BJ (cell line): Measurements from ENCODE around the gene SYDE1. TPM values are rescaled to one million over a fixed set of nuclear protein-coding genes. Genes with fewer than 3 reads are reported as not detected.

Experiments used
- CTCF ChIA-PET: fragments of 350-600 bp; formaldehyde crosslinking; extraction: SDS; loops from one replicate; lab custom pipeline; 2021; ENCODE audit warnings: antibody characterized with exemption, inconsistent platforms; lab: Yijun Ruan, JAX
- POLR2A ChIA-PET: fragments of 300-600 bp; sonication (Branson Sonifier 250); formaldehyde crosslinking; extraction: SDS; loops from one replicate; lab custom pipeline; 2021; ENCODE audit warnings: antibody characterized with exemption; lab: Charles Lee
- DNase-seq: peaks from one replicate; pipeline ENCODE4 v3.0.0-alpha.2; 2011; ENCODE audit warnings: low read depth
- H3K27me3 ChIP-seq: 2 replicates; pipeline ENCODE4 v1.6.0; 2011; ENCODE audit warnings: low read length; ENCODE audit not compliant: control insufficient read depth, insufficient read depth
- H3K36me3 ChIP-seq: 2 replicates; pipeline ENCODE4 v1.5.1; 2011; ENCODE audit warnings: low read length; ENCODE audit not compliant: control insufficient read depth, insufficient read depth
- H3K4me3 ChIP-seq: 2 replicates; pipeline ENCODE4 v1.5.1; 2011; ENCODE audit warnings: low read depth, mild to moderate bottlenecking, control low read depth, low read length
- polyA plus RNA-seq: library from polyadenylated mRNA; depleted of rRNA; stranded (reverse); fragments of >200 nt; gene quantifications from 2 replicates; pipeline ENCODE4 v1.2.3, GENCODE V29; 2011
- TF ChIP-seq, protein P1 (sequence below): IDR thresholded peaks from 2 replicates; pipeline ENCODE4 v1.5.1; 2011; ENCODE audit warnings: low read depth, mild to moderate bottlenecking, control low read depth, inconsistent platforms, low read length, moderate library complexity; ENCODE audit not compliant: insufficient read depth

The SYDE1 gene
- polyA plus RNA-seq, 1 experiment: 73.5 TPM

DNA sequence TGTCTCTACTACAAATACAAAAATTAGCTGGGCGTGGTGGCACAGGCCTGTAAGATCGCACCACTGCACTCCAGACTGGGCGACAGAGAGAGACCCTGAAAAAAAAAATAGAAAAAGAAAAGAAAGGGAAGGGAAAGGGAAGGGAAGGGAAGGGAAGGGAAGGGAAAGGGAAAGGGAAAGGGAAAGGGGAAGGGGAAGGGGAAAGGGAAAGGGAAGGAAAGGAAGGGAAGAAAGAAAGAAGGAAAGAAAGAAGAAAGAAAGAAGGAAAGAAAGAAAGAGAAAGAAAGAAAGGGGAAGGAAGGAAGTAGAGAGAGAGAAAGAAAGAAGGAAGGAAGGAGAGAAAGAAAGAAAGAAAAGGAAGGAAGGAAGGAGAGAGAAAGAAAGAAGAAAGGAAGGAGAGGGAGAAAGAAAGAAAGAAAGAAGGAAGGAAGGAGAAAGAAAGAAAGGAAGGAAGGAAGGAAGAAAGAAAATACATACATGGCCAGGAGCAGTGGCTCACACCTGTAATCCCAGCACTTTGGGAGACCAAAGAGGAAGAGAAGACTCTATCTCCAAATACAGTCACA lies 8.1 kb upstream of the SYDE1 start:
- CTCF ChIA-PET: interaction anchor here (0.6 to 4.7 kb wide), 3 partner anchors 37 to 78 kb away, joined by 3 to 76 read pairs (median 5); no protein-coding TSS in a partner anchor
- no peaks in the 10 kb centered on the region for H3K36me3 ChIP-seq
- DNase-seq: no peak
- POLR2A ChIA-PET: no interaction called here
- TF ChIP-seq, protein P1, sequence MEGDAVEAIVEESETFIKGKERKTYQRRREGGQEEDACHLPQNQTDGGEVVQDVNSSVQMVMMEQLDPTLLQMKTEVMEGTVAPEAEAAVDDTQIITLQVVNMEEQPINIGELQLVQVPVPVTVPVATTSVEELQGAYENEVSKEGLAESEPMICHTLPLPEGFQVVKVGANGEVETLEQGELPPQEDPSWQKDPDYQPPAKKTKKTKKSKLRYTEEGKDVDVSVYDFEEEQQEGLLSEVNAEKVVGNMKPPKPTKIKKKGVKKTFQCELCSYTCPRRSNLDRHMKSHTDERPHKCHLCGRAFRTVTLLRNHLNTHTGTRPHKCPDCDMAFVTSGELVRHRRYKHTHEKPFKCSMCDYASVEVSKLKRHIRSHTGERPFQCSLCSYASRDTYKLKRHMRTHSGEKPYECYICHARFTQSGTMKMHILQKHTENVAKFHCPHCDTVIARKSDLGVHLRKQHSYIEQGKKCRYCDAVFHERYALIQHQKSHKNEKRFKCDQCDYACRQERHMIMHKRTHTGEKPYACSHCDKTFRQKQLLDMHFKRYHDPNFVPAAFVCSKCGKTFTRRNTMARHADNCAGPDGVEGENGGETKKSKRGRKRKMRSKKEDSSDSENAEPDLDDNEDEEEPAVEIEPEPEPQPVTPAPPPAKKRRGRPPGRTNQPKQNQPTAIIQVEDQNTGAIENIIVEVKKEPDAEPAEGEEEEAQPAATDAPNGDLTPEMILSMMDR: no peak
- H3K27me3 ChIP-seq: no peaks in the 10 kb centered on the region
- no peak overlapping the region for H3K4me3 ChIP-seq

DNA sequence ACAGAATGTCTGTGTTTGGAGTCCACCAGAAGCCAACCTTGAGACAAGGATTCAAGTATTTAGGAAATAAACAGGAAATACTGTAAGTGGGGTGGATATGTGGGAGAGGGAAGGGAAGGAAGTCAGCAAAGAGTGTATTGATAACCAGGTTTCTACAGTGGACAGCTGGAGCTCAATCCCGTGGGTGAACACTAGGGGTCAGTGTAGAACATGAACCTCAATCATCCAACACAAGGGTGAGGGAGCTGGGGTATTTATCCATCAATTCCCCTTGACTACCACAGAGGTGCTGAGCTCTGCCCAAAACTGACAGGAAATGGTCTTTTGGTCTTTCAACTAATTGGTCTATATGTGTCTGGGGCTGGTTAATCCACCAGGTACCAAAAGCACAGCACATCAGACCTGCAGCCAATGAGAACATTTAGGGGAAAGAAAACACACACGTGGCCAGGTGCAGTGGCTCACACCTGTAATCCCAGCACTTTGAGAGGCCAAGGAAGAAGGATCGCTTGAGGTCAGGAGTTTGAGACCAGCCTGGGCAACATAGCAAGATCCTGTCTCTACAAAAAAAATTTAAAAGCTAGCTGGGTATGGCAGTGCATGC lies 5.6 kb upstream of the SYDE1 start:
- ChIA-PET CTCF (interaction anchor here (0.6 to 4.7 kb wide), 23 partner anchors 9 to 459 kb away, joined by 3 to 76 read pairs (median 4); partner anchors contain the start of gene OR1I1), POLR2A (no interaction called here)
- TF ChIP-seq, protein P1: peak; percentile 78
- Histone ChIP-seq H3K36me3 (no peaks in the 10 kb centered on the region), H3K27me3 (no peaks in the 10 kb centered on the region), H3K4me3 (no peak overlapping the region)
- DNase-seq: no peak

DNA sequence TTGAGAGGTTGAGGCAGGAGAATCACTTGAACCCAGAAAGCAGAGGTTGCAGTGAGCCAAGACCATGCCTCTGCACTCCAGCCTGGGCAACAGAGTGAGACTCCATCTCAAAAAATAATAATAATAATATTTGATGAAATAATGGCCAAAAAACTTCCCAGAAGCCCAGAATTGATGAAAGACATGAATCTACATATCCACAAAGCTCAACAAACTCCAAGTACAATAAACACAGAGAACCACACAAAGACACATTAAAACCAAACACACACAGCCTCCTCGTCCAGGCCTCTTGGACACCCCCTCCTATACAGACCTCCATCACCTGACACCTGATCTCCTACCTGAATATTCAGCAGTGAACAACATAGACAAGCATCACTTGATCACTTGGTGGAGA lies 3.2 kb upstream of the SYDE1 start:
- TF ChIP-seq, protein P1: no peak
- H3K36me3 ChIP-seq: no peaks in the 10 kb centered on the region; the same call in 1 of the 2 replicates
- no peaks in the 10 kb centered on the region for H3K27me3 ChIP-seq
- ChIA-PET CTCF (interaction anchor here (0.9 to 4.7 kb wide), 3 partner anchors 13 to 48 kb away, joined by 3 to 76 read pairs (median 3); no protein-coding TSS in a partner anchor), POLR2A (no interaction called here)
- H3K4me3 ChIP-seq: no peak overlapping the region
- no peak for DNase-seq

DNA sequence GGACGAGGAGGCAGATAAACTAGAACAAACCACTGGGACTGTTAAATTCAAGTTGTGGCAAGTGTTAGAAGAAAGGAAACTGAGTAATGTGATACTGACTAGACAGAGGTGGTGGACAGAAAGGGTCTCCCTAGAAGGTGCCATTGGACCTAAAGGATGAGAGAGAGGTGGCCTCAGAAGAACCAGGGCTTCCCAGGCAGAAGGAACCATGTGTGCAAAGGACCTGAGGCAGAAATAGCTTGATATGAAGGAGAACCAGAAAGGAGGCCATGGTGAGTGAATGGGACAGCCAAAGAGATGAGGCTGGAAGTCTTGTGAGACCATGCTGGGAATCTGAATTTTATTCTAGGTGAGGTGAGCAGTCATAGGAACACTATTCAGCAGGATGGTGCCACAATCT lies 2.8 kb upstream of the SYDE1 start:
- Histone ChIP-seq H3K4me3 (no peak overlapping the region), H3K36me3 (peaks cover 4% of the 10 kb centered on the region), H3K27me3 (no peaks in the 10 kb centered on the region)
- ChIA-PET POLR2A (no interaction called here), CTCF (interaction anchor here (0.9 to 1.5 kb wide), 3 partner anchors 12 to 24 kb away, joined by 3 to 4 read pairs (median 3); no protein-coding TSS in a partner anchor)
- TF ChIP-seq, protein P1: no peak
- DNase-seq: no peak

DNA sequence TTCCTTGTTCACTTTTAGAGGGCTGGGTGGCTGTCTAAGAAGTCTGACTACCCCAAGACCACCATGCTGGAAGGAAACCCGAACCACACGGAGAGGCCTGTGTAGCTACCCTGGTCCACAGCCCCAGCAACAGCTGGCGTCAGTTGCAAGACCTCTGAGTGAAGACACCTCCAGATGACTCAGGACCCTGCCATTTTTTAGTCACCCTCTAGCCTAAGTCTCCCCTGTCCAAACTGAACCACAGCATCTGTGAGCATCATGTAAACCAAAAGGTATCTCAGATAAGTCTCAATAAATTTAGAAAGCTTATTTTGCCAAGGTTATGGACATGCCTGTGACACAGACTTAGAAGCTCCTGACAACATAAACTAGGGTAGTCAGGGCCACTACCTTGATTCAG lies 2.2 kb upstream of the SYDE1 start:
- TF ChIP-seq, protein P1: no peak
- no peak for DNase-seq
- Histone ChIP-seq H3K27me3 (no peaks in the 10 kb centered on the region), H3K36me3 (peaks cover 8% of the 10 kb centered on the region), H3K4me3 (no peak overlapping the region)
- ChIA-PET POLR2A (no interaction called here), CTCF (interaction anchor here (0.6 to 1.5 kb wide), 3 partner anchors 13 to 21 kb away, joined by 3 to 4 read pairs (median 3); a partner anchor contains a TSS)
